ENCODE measurements around the gene USP47. TPM values are rescaled to one million over a fixed set of nuclear protein-coding genes. Genes with fewer than 3 reads are reported as not detected.

The USP47 gene
- total RNA-seq, 2 experiments from 2014 or later: 52.4 to 56.0 TPM

DNA sequence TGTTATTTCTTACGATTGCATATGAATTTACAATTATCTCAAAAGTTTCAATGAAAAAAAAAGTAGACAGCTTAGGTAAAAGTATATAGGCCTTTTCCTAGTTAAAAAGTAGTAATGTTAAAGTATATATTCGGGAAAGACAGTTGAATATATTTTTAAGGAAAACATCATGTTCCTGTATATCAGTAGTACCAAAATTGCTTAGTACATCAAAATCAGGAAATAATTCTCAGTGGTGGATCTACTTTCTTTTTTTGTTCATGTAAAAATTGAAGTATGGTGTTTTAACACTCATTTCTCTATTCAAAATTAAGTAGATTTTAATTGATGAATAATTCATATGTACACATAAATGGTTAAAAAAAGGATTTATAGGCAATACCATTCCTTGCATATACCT, 73.9 kb downstream of the USP47 start:
- CTCF ChIA-PET: no interaction called here
- DNase-seq: no peak
- H3K9me3 Mint-ChIP-seq: no peaks in the 10 kb centered on the region
- peaks cover 22% of the 10 kb centered on the region for H3K36me3 Mint-ChIP-seq (ENCODE audit: low read depth)
- H3K4me3 Mint-ChIP-seq: no peak overlapping the region
- H3K27ac Mint-ChIP-seq: no peak overlapping the region
- H3K4me1 Mint-ChIP-seq (ENCODE audit: low read depth): no peaks in the 10 kb centered on the region
- H3K27me3 Mint-ChIP-seq (ENCODE audit: low read depth): no peaks in the 10 kb centered on the region
- intact Hi-C loops (cut with micrococcal nuclease): no loop called here

DNA sequence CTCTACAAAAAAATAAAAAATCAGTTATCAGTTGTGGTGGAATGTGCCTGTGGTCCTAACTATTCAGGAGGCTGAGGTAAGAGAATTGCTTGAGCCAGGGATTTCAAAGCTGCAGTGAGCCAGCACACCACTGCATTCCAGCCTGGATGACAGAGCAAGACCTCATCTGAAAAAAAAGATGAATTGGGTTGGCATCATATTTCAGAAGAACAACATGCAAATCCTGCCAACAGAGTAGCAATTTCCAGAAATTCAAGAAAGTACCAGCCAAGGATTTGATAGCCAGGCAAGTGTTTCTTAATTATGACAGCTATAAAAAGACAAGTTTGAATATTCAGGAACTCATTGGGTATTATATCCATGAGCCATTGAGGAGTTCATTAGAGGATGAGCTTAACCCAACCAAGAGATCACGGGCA, 75.2 kb downstream of the USP47 start:
- Mint-ChIP-seq H3K36me3 (ENCODE audit: low read depth) (peaks cover 13% of the 10 kb centered on the region), H3K4me3 (no peak overlapping the region), H3K27me3 (ENCODE audit: low read depth) (no peaks in the 10 kb centered on the region), H3K9me3 (no peaks in the 10 kb centered on the region), H3K4me1 (ENCODE audit: low read depth) (no peaks in the 10 kb centered on the region), H3K27ac (no peak overlapping the region)
- CTCF ChIA-PET: no interaction called here
- no peak for DNase-seq
- intact Hi-C loops (cut with micrococcal nuclease): no loop called here

DNA sequence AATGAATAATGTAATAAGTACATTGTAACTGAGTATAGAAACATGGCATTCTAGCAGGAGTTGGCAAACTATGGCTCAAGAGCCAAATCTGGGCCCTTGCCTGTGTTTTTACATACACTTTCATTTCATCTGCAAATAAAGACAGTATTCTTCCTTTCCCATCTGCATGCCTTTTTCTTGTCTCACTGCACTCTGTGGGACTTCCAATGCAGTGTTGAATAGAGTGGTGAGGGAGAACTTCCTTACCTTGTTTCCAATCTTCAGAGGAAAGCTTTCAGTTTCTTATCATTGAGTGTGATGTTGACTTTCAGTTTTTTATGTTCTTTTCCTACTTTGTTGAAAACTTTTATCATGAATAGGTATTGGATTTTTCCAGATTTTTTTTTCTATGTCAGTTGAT, 82.1 kb downstream of the USP47 start:
- CTCF ChIA-PET: no interaction called here
- intact Hi-C loops (cut with micrococcal nuclease): no loop called here
- H3K36me3 Mint-ChIP-seq (ENCODE audit: low read depth): peaks cover 31% of the 10 kb centered on the region
- H3K4me1 Mint-ChIP-seq (ENCODE audit: low read depth): peaks cover 12% of the 10 kb centered on the region
- H3K27ac Mint-ChIP-seq: no peak overlapping the region
- no peaks in the 10 kb centered on the region for H3K9me3 Mint-ChIP-seq
- H3K27me3 Mint-ChIP-seq (ENCODE audit: low read depth): no peaks in the 10 kb centered on the region
- no peak for DNase-seq
- H3K4me3 Mint-ChIP-seq: no peak overlapping the region

DNA sequence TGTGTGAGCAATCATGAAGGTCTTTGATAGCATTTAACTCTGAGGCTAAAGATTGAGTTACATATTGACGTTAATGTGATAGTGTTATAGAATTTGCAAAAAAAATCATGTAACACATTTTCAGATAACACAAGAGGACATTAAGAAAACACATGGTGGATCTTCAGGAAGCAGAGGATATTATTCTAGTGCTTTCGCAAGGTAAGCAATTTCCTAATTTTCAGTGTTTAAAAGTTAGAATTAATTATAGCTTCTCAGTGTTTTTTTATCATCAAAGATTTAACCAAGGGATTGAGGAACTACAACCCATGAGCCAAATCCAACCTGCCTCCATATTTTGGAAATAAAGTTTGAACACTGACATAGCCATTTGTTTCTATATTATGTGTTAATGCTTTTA, 88.1 kb downstream of the USP47 start:
- intact Hi-C loops (cut with micrococcal nuclease): no loop called here
- Mint-ChIP-seq H3K4me1 (ENCODE audit: low read depth) (peaks cover 5% of the 10 kb centered on the region), H3K4me3 (no peak overlapping the region), H3K27me3 (ENCODE audit: low read depth) (no peaks in the 10 kb centered on the region), H3K36me3 (ENCODE audit: low read depth) (peaks cover 36% of the 10 kb centered on the region), H3K27ac (no peak overlapping the region), H3K9me3 (no peaks in the 10 kb centered on the region)
- no peak for DNase-seq
- CTCF ChIA-PET: no interaction called here

DNA sequence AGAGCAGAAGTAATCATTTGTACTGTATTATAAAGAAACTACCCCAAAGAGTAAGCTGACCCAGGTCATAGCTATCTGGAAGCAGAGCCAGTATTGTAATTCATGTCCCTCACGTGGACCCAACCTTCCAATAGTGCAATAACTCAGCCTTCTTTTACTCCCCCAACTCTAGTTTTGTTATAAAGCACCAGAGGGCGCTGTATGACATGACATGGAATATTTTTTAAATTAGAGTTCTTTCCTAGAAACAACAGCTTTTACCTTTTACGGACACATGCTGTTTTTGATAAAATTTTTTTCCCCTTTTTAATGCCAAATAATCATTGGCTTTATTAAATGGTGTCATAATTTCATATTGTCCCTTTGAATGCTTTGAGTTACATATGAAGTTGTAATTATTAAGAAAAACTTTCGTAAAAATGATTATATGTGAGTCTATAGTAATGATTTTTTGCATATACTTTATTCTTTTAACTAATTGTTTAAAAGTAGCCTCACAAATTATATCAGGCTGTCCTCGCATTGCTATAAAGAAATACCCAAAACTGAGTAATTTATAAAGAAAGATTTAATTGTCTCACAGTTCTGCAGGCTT, 89.8 kb downstream of the USP47 start:
- no peak overlapping the region for H3K27ac Mint-ChIP-seq

DNA sequence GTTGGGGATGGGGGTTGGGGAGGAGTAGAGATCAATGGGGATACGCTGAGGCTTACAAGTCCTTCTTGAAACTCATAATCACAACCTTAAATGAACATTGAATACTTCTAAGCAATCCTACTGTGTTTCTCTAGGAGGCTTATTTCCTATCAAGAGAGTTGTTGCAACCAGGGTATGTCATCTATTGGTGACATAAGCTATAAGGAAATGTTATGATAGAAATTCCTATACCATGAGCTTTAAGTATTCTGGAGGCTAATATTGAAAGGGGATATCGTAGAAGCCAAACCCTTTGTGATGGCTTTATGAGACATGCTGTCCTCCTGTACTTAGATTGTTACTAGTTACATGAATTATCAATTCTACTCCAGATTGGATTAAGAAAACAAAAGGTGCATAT, 93.8 kb downstream of the USP47 start:
- H3K9me3 Mint-ChIP-seq: no peaks in the 10 kb centered on the region
- CTCF ChIA-PET: interaction anchor here (0.7 kb wide), 1 partner anchor 33 kb away, joined by 3 read pairs; no protein-coding TSS in a partner anchor
- no peak overlapping the region for H3K27ac Mint-ChIP-seq
- intact Hi-C loops (cut with micrococcal nuclease): no loop called here
- H3K36me3 Mint-ChIP-seq (ENCODE audit: low read depth): peaks cover 12% of the 10 kb centered on the region
- no peak for DNase-seq
- no peaks in the 10 kb centered on the region for H3K27me3 Mint-ChIP-seq (ENCODE audit: low read depth)
- H3K4me1 Mint-ChIP-seq (ENCODE audit: low read depth): no peaks in the 10 kb centered on the region
- no peak overlapping the region for H3K4me3 Mint-ChIP-seq

More for the DNA sequence above, 89.8 kb downstream of the USP47 start:
- CTCF ChIA-PET: interaction anchor here (0.6 to 1.5 kb wide), 10 partner anchors 11 to 178 kb away, joined by 3 to 5 read pairs (median 3); partner anchors contain the start of gene MICAL2
- Mint-ChIP-seq H3K36me3 (ENCODE audit: low read depth) (peaks cover 22% of the 10 kb centered on the region), H3K4me3 (no peak overlapping the region), H3K9me3 (no peaks in the 10 kb centered on the region), H3K4me1 (ENCODE audit: low read depth) (no peaks in the 10 kb centered on the region), H3K27me3 (ENCODE audit: low read depth) (no peaks in the 10 kb centered on the region)
- DNase-seq: peak; percentile 10
- intact Hi-C loops (cut with micrococcal nuclease): loop anchor here (1.0 kb wide), 1 partner anchor 113 kb away; no protein-coding TSS in a partner anchor

DNA sequence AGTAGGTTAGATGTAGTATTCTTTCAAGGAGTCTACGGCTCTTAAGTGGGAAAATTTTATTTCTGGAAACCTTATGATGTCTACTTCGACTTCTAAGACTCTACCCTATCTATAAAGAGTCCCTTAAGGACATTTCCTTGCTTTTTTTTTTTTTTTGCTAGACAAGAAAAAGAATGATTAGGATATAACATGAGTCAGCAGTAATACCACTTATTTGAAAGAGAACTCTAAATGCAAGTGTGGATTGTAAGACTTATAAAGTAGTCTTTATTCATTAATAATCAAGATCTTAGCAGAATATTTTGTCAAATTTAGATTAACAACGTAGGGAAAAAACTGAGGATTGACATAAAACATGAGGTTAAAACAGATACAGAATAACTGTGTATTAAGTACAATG, 95.7 kb downstream of the USP47 start:
- Mint-ChIP-seq H3K4me3 (no peak overlapping the region), H3K36me3 (ENCODE audit: low read depth) (peaks cover 12% of the 10 kb centered on the region), H3K4me1 (ENCODE audit: low read depth) (no peaks in the 10 kb centered on the region), H3K9me3 (no peaks in the 10 kb centered on the region), H3K27ac (no peak overlapping the region), H3K27me3 (ENCODE audit: low read depth) (no peaks in the 10 kb centered on the region)
- intact Hi-C loops (cut with micrococcal nuclease): no loop called here
- CTCF ChIA-PET: no interaction called here
- DNase-seq: no peak

DNA sequence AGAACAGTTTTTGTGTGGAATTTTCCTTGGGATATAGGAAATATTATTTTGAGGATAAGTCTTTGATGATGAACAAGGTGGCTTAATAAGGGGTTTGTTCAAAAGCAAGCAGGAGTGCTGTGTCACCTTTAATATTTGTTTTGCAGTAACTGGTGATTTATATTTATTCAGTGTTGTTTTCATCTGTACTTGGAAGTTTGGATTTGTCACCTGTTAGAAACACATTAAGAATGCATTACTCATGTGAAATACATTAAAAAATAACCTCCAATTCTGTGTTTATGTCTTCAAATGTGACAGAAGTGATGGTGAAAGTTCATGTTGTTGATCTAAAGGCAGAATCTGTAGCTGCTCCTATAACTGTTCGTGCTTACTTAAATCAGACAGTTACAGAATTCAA, 96.2 kb downstream of the USP47 start:
- Mint-ChIP-seq H3K27me3 (ENCODE audit: low read depth) (no peaks in the 10 kb centered on the region), H3K27ac (no peak overlapping the region), H3K36me3 (ENCODE audit: low read depth) (peaks cover 13% of the 10 kb centered on the region), H3K4me3 (no peak overlapping the region), H3K9me3 (no peaks in the 10 kb centered on the region), H3K4me1 (ENCODE audit: low read depth) (no peaks in the 10 kb centered on the region)
- CTCF ChIA-PET: no interaction called here
- intact Hi-C loops (cut with micrococcal nuclease): no loop called here
- no peak for DNase-seq

DNA sequence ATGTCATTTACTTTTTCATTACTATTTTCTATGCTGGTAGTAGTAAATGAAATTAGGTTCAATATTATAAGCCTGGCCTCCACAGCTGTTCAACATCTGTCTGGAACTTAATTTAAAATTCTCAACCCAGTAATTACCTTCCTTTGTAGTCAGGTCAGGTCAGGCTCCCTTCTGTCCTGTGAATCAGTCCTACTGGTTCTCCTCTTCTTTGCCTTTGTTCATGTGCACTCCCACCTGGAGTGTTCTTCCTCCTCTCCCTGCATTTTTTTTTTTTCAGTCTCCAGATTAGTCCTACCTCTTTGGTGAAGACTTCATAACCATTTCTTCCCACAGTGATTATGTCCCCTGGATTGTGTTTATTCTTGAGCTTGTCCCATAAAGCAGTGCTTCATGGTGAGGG, 98.8 kb downstream of the USP47 start:
- intact Hi-C loops (cut with micrococcal nuclease): no loop called here
- CTCF ChIA-PET: no interaction called here
- no peaks in the 10 kb centered on the region for H3K9me3 Mint-ChIP-seq
- DNase-seq: no peak
- peaks cover 12% of the 10 kb centered on the region for H3K36me3 Mint-ChIP-seq (ENCODE audit: low read depth)
- no peak overlapping the region for H3K4me3 Mint-ChIP-seq
- H3K27ac Mint-ChIP-seq: no peak overlapping the region
- H3K27me3 Mint-ChIP-seq (ENCODE audit: low read depth): no peaks in the 10 kb centered on the region
- no peaks in the 10 kb centered on the region for H3K4me1 Mint-ChIP-seq (ENCODE audit: low read depth)

DNA sequence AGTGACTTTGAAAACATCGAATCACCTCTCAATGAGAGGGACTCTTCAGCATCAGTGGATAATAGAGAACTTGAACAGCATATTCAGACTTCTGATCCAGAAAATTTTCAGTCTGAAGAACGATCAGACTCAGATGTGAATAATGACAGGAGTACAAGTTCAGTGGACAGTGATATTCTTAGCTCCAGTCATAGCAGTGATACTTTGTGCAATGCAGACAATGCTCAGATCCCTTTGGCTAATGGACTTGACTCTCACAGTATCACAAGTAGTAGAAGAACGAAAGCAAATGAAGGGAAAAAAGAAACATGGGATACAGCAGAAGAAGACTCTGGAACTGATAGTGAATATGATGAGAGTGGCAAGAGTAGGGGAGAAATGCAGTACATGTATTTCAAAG, 100.9 kb downstream of the USP47 start:
- CTCF ChIA-PET: interaction anchor here (1.0 to 1.1 kb wide), 2 partner anchors 13 to 144 kb away, joined by 3 read pairs; no protein-coding TSS in a partner anchor
- H3K4me1 Mint-ChIP-seq (ENCODE audit: low read depth): no peaks in the 10 kb centered on the region

DNA sequence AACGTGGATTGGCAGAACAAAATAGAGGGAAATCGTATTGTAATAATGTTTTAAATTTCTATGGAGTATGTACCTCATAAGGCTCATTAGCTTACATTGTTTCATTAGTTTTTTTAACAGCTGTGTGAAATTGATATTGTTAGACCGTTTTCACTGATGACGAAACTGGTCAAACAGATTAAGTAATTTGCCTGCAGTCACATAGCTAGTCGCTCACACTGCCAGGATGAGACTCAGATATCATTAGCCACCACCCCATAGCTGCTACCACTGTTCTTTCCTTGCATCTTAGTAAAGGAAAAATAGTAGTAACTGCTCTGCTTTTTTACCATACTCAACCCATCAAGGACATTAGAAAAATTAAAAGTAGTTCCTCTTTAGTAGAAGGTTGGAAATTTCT, 102.7 kb downstream of the USP47 start:
- Mint-ChIP-seq H3K4me1 (ENCODE audit: low read depth) (no peaks in the 10 kb centered on the region), H3K36me3 (ENCODE audit: low read depth) (peaks cover 10% of the 10 kb centered on the region), H3K27me3 (ENCODE audit: low read depth) (no peaks in the 10 kb centered on the region), H3K4me3 (no peak overlapping the region), H3K9me3 (no peaks in the 10 kb centered on the region), H3K27ac (no peak overlapping the region)
- CTCF ChIA-PET: interaction anchor here (1.2 kb wide), 1 partner anchor 12 kb away, joined by 3 read pairs; no protein-coding TSS in a partner anchor
- intact Hi-C loops (cut with micrococcal nuclease): no loop called here
- no peak for DNase-seq

More for the DNA sequence above, 100.9 kb downstream of the USP47 start:
- no peaks in the 10 kb centered on the region for H3K9me3 Mint-ChIP-seq
- intact Hi-C loops (cut with micrococcal nuclease): no loop called here
- peaks cover 12% of the 10 kb centered on the region for H3K36me3 Mint-ChIP-seq (ENCODE audit: low read depth)
- H3K4me3 Mint-ChIP-seq: no peak overlapping the region
- H3K27me3 Mint-ChIP-seq (ENCODE audit: low read depth): no peaks in the 10 kb centered on the region
- no peak for DNase-seq
- H3K27ac Mint-ChIP-seq: no peak overlapping the region

DNA sequence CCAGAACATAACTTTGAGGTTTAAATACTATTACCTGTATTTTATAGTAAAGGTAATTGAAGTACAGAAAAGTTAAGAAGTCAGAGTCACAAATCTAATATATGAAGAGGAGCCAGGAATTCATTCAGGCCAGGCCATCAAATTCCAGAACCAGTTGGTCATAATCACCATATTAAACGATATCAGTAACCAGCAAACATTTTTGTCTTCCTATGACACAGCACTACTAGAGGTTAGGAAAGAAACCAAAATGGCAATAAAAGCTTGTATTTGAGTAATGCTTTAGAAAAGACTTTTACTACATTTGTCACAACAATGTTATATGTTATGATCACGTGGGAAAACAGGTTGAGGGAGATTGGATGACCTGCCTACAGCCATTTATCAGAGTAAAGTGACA, 104.4 kb downstream of the USP47 start:
- H3K4me1 Mint-ChIP-seq (ENCODE audit: low read depth): no peaks in the 10 kb centered on the region
- H3K9me3 Mint-ChIP-seq: no peaks in the 10 kb centered on the region
- intact Hi-C loops (cut with micrococcal nuclease): no loop called here
- H3K36me3 Mint-ChIP-seq (ENCODE audit: low read depth): peaks cover 10% of the 10 kb centered on the region
- CTCF ChIA-PET: interaction anchor here (0.5 to 1.9 kb wide), 6 partner anchors 14 to 101 kb away, joined by 3 to 10 read pairs (median 4); no protein-coding TSS in a partner anchor
- no peak for DNase-seq
- no peak overlapping the region for H3K27ac Mint-ChIP-seq
- H3K4me3 Mint-ChIP-seq: no peak overlapping the region
- no peaks in the 10 kb centered on the region for H3K27me3 Mint-ChIP-seq (ENCODE audit: low read depth)

DNA sequence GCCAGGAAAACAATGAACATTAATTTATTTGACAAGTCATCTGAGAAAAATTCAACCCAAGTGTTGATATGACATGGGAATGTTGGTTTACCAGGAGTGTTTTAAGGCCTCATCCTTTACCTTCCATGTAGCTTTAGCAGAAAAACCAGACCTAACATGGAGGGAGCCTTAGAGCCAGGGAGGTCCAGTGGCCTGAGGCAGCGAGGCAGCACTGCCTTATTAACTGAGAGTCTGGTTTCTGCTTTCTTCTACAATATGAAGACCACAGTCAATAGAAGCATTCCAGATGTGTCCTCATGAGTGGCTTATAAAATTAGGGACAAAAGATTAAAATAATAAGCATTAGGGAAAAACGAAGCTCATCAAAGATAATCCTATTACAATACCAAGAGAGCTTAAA, 105.1 kb downstream of the USP47 start:
- CTCF ChIA-PET: interaction anchor here (1.0 to 1.9 kb wide), 8 partner anchors 14 to 145 kb away, joined by 3 to 4 read pairs (median 3); no protein-coding TSS in a partner anchor
- Mint-ChIP-seq H3K27me3 (ENCODE audit: low read depth) (no peaks in the 10 kb centered on the region), H3K4me3 (no peak overlapping the region), H3K4me1 (ENCODE audit: low read depth) (no peaks in the 10 kb centered on the region), H3K27ac (no peak overlapping the region), H3K36me3 (ENCODE audit: low read depth) (peaks cover 8% of the 10 kb centered on the region), H3K9me3 (no peaks in the 10 kb centered on the region)
- intact Hi-C loops (cut with micrococcal nuclease): no loop called here
- no peak for DNase-seq

All from activated naive CD4-positive, alpha-beta T cell treated with anti-CD3 and anti-CD28 coated beads for 36 hours (primary cell).